ENCODE results near the gene ESPL1. TPM values are rescaled to one million over a fixed set of nuclear protein-coding genes. Genes with fewer than 3 reads are reported as not detected.

Gene ESPL1
- total and polyA plus RNA-seq, 2 of the 8 experiments (the other 6 are each of a cell fraction or from before 2014, with no cell fraction given) = 31.8 to 52.7 TPM

DNA sequence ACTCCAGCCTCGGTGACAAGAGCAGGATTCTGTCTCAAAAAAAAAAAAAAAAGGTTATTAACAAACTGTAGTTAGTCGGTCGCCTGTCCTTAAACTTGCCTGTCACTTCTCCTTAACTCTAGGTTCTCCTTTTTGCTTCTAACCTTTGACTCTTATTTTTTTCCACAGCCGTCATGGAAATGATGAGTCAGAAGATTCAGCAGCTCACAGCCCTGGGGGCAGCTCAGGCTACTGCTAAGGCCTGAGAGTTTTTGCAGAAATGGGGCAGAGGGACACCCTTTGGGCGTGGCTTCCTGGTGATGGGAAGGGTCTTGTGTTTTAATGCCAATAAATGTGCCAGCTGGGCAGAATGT, 31.0 kb downstream of the ESPL1 start:
- H3K14ac ChIP-seq (ENCODE audit: insufficient read length) = no peak overlapping the region
- FAIRE-seq = no peak
- peaks cover 0 to 2% of the 10 kb centered on the region in 2 experiments for H4K20me1 ChIP-seq (replicated peaks in 1 of 2; ENCODE audit: control insufficient read depth in 1 of 2, insufficient read depth in 2 of 2, low read length in 2 of 2)
- no peak overlapping the region for H2BK15ac ChIP-seq (ENCODE audit: low read length)
- H4K91ac ChIP-seq (replicated peaks; ENCODE audit: insufficient read length, low read length) = no peak overlapping the region
- no peak overlapping the region for H3K27ac ChIP-seq (ENCODE audit: low read depth, low read length)
- H3K9ac ChIP-seq (replicated peaks in 1 of 4; ENCODE audit: extremely low read depth in 1 of 4, low read depth in 3 of 4, low read length in 3 of 4) = no peak overlapping the region; a peak in 1 of 7 replicates
- CTCF ChIA-PET (ENCODE audit: partially characterized antibody) = interaction anchor here (0.7 to 28.3 kb wide), 11 partner anchors 8 to 111 kb away, joined by 3 to 573 read pairs (median 6); partner anchors contain the start of genes AAAS, ESPL1 and ITGB7
- H3K4me1 ChIP-seq (replicated peaks in 1 of 4; ENCODE audit: control insufficient read depth in 3 of 4, insufficient read depth in 4 of 4, low read length in 3 of 4) = peaks cover 0 to 5% (median 3%) of the 10 kb centered on the region in 4 experiments; a peak in 5 of 7 replicates
- no peak overlapping the region for H2AFZ ChIP-seq (ENCODE audit: low read length)
- peaks cover 4 to 25% (median 15%) of the 10 kb centered on the region in 4 experiments; a peak in 6 of 8 replicates for H3K36me3 ChIP-seq (ENCODE audit: control insufficient read depth in 2 of 4, insufficient read depth in 4 of 4, low read length in 3 of 4)
- H3K4ac ChIP-seq (replicated peaks; ENCODE audit: insufficient read length, low read depth, low read length) = no peak overlapping the region
- no peak overlapping the region for H3K56ac ChIP-seq (replicated peaks; ENCODE audit: insufficient read length, low read depth, low read length)
- H2BK5ac ChIP-seq (ENCODE audit: low read depth, low read length) = no peak overlapping the region; the same call in 1 of the 2 replicates
- H3K79me1 ChIP-seq (ENCODE audit: low read depth, low read length) = peaks cover 6% of the 10 kb centered on the region
- POLR2A ChIA-PET (ENCODE audit: partially characterized antibody) = interaction anchor here (0.6 to 5.4 kb wide), 14 partner anchors 10 to 184 kb away, joined by 3 to 30 read pairs (median 4); partner anchors contain the start of genes AAAS, CSAD and ZNF740
- H3K9me3 ChIP-seq (ENCODE audit: insufficient read depth in 2 of 2, low read depth in 1 of 2, low read length in 1 of 2) = no peaks in the 10 kb centered on the region
- H3K4me3 ChIP-seq (ENCODE audit: extremely low read depth in 1 of 4, insufficient read depth in 2 of 4, low read depth in 3 of 4, low read length in 4 of 4) = peak overlapping the region; percentile 52 to 98 (median 89); a peak in 5 of 8 replicates
- WGBS, 2 experiments (ENCODE audit: extremely low coverage in 1 of 2, insufficient coverage in 1 of 2, insufficient read length in 1 of 2, insufficient replicate concordance in 2 of 2, low coverage in 1 of 2, low lambda C conversion rate in 2 of 2, missing lambda C conversion rate in 1 of 2) = 91% methylated on average over 5 of the region's 5 CpGs; no CpG with 5 or more reads in 1 of the 2 experiments
- H3K27me3 ChIP-seq (replicated peaks in 1 of 4; ENCODE audit: control insufficient read depth in 3 of 4, extremely low read depth in 1 of 4, insufficient read depth in 3 of 4, low read length in 3 of 4) = no peaks in the 10 kb centered on the region
- H4K8ac ChIP-seq (ENCODE audit: extremely low read depth, insufficient read depth, low read length) = 0 out of 2 replicates have a peak overlapping the region, but pooled peaks have one; percentile 51
- H2BK12ac ChIP-seq (ENCODE audit: low read depth, low read length) = no peak overlapping the region
- H2BK20ac ChIP-seq (ENCODE audit: low read length) = no peak overlapping the region
- peaks cover 12% of the 10 kb centered on the region for H3K23me2 ChIP-seq (ENCODE audit: low read depth, low read length)
- H2AK5ac ChIP-seq (ENCODE audit: low read depth, low read length) = no peak overlapping the region
- H2BK120ac ChIP-seq (replicated peaks; ENCODE audit: low read depth, low read length) = no peak overlapping the region
- peak overlapping the region; percentile 90 to 96; a peak in 3 of 4 replicates for H3K4me2 ChIP-seq (ENCODE audit: insufficient read depth in 1 of 2, low read depth in 2 of 2, low read length in 2 of 2)
- no peak overlapping the region for H3K18ac ChIP-seq (ENCODE audit: extremely low read depth, low read length)
- H3K79me2 ChIP-seq (ENCODE audit: control insufficient read depth in 1 of 2, insufficient read depth in 2 of 2, low read length in 2 of 2) = peaks cover 5 to 28% of the 10 kb centered on the region in 2 experiments; a peak in 3 of 4 replicates
- TF ChIP-seq CHD2 (IDR thresholded peaks at IDR 0.05; ENCODE audit: low read length) = no peak
- 0 out of 2 replicates have a peak, but pooled peaks have one; percentile 10 for TF ChIP-seq BACH1 (IDR thresholded peaks at IDR 0.05; ENCODE audit: low read length)
- no peak overlapping the region for H3K23ac ChIP-seq (ENCODE audit: insufficient read length)
- no peak overlapping the region for H4K5ac ChIP-seq (ENCODE audit: insufficient read length, low read depth, low read length)
- DNase-seq (ENCODE audit: low read depth in 1 of 2, low spot score in 2 of 2) = no peak
